HEK293T (cell line): ENCODE measurements around the gene RAB11FIP4.

Experiments used
- ARNT ChIP-seq: fragments of 450-650 bp; IDR thresholded peaks from 2 replicates; pipeline ENCODE4 v1.6.1; 2017; ENCODE audit warnings: mild to moderate bottlenecking
- ELF4 ChIP-seq: fragments of 450-650 bp; IDR thresholded peaks from 2 replicates; pipeline ENCODE4 v1.6.1; 2017; ENCODE audit warnings: antibody characterized with exemption
- NFRKB ChIP-seq: fragments of 450-650 bp; IDR thresholded peaks from 2 replicates; pipeline ENCODE4 v1.6.1; 2016; ENCODE audit warnings: mild to moderate bottlenecking, moderate library complexity
- SP1 ChIP-seq: fragments of 450-650 bp; IDR thresholded peaks from 2 replicates; pipeline ENCODE4 v1.6.1; 2017
- SUZ12 ChIP-seq: fragments of 450-650 bp; IDR thresholded peaks from 2 replicates; pipeline ENCODE4 v1.6.1; 2016; ENCODE audit warnings: mild to moderate bottlenecking

GRCh38 chr17:31374503-31374902, 17.0 kb upstream of the RAB11FIP4 start:
- no peak for TF ChIP-seq ELF4
- no peak for TF ChIP-seq NFRKB
- no peak for TF ChIP-seq SP1
- TF ChIP-seq SUZ12 = no peak
- no peak for TF ChIP-seq ARNT
